Uterus (tissue), 4 donors: ENCODE results near the gene SLCO3A1. TPM values are rescaled to one million over a fixed set of nuclear protein-coding genes. Genes with fewer than 3 reads are reported as not detected.

ENCODE experiments used
- DNase-seq, 2 donors: peaks; one replicate each; pipeline ENCODE4 v3.0.0-alpha.2; 2019 to 2020
- H3K27ac ChIP-seq, 2 donors: fragments of 200-600 bp; sonication (generic); 1 replicate in 1 of 2; 2 replicates in 1 of 2; pipeline ENCODE4 v1.5.1; 2016 to 2018
- H3K27me3 ChIP-seq, 2 donors: fragments of 200-600 bp; sonication (generic); one replicate each; pipeline ENCODE4 v1.5.1; 2018 to 2019; ENCODE audit warnings: control low read depth in 1 of 2
- H3K36me3 ChIP-seq, 2 donors: fragments of 200-600 bp; sonication (generic); one replicate each; pipeline ENCODE4 v1.5.1; 2019; ENCODE audit warnings: control low read depth in 1 of 2
- H3K4me1 ChIP-seq, 2 donors: fragments of 200-600 bp; sonication (generic); one replicate each; pipeline ENCODE4 v1.5.1; 2018 to 2019; ENCODE audit warnings: control low read depth in 1 of 2
- H3K4me3 ChIP-seq, 2 donors: fragments of 200-600 bp; sonication (generic); 1 replicate in 1 of 2; 2 replicates in 1 of 2; pipeline ENCODE4 v1.5.1; 2018 to 2019; ENCODE audit warnings: mild to moderate bottlenecking in 1 of 2
- H3K9me3 ChIP-seq, 2 donors: fragments of 200-600 bp; sonication (generic); one replicate each; pipeline ENCODE4 v1.5.1; 2019; ENCODE audit warnings: control low read depth in 1 of 2
- CTCF ChIP-seq, 4 experiments: fragments of 200-600 bp in 2 of 4; fragments of 450-650 bp in 2 of 4; sonication (generic) in 2 of 4; IDR thresholded peaks; one replicate each; pipeline ENCODE4 v1.5.1; 2016 to 2019; ENCODE audit warnings: antibody characterized with exemption in 4 of 4, mild to moderate bottlenecking in 2 of 4, moderate library complexity in 1 of 4
- POLR2A ChIP-seq, 2 donors: fragments of 450-650 bp; IDR thresholded peaks; one replicate each; pipeline ENCODE4 v1.6.1; 2016; ENCODE audit warnings: antibody characterized with exemption in 2 of 2, mild to moderate bottlenecking in 1 of 2, moderate library complexity in 1 of 2
- intact Hi-C: fragments of 100-400 bp; cut with DNase I; formaldehyde crosslinking; loops from one replicate; pipeline ENCODE4 v1.15.1; 2023; ENCODE audit warnings: low total_unique reads
- total RNA-seq, 4 donors: library from RNA; depleted of rRNA in 3 of 4; stranded (reverse); fragments of >200 nt in 3 of 4; gene quantifications; one replicate each; pipeline versions ENCODE4 v1.1.0 to v1.2.4, GENCODE V29; 2014 to 2023
- donor health status: DM: yes; HTN: yes; CAD: no.

Gene SLCO3A1
- total RNA-seq, 4 donors from 2014 or later = 4.4 to 26.1 (median 9.5) TPM

GRCh38 chr15:91862891-91863504, 9.5 kb downstream of the SLCO3A1 start:
- Histone ChIP-seq H3K4me3 (no peak overlapping the region), H3K27me3 (no peaks in the 10 kb centered on the region), H3K4me1 (peaks cover 5 to 13% of the 10 kb centered on the region in 2 donors), H3K9me3 (no peaks in the 10 kb centered on the region), H3K27ac (no peak overlapping the region), H3K36me3 (no peaks in the 10 kb centered on the region)
- no peak for DNase-seq
- TF ChIP-seq POLR2A (IDR thresholded peaks at IDR 0.05) = no peak
- no peak for TF ChIP-seq CTCF (IDR thresholded peaks at IDR 0.05)
- intact Hi-C loops = no loop called here

- Histone ChIP-seq H3K9me3 (no peaks in the 10 kb centered on the region), H3K36me3 (no peaks in the 10 kb centered on the region), H3K27ac (no peak overlapping the region), H3K4me3 (no peak overlapping the region), H3K27me3 (no peaks in the 10 kb centered on the region), H3K4me1 (peaks cover 5 to 13% of the 10 kb centered on the region in 2 donors)
- intact Hi-C loops = no loop called here
- TF ChIP-seq CTCF (IDR thresholded peaks at IDR 0.05) (no peak), POLR2A (IDR thresholded peaks at IDR 0.05) (no peak)
- DNase-seq = no peak
Observed at GRCh38 chr15:91863621-91864255, 10.2 kb downstream of the SLCO3A1 start.

DNA sequence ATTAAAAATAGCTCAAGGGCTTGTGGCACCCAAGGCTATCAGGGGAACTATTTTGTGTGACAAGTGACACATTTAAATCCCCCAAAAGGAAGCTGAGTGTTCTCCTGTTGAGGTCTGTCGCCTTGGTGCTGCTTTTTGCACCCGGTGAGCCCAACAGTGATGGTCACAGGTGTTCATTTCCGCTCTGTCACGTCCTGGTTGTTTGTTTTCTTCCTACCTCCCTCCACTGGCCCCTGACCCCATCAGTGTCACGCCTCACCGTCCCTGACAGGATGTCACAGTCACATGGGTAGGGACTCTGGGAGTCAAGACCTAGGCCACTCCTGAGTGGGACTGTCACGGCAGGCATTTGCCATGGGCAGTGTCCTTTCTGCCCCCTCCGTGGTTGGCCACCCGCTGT, 11.2 kb downstream of the SLCO3A1 start:
- intact Hi-C loops = no loop called here
- peaks cover 5 to 13% of the 10 kb centered on the region in 2 donors for H3K4me1 ChIP-seq
- no peak overlapping the region for H3K4me3 ChIP-seq
- peak overlapping the region; percentile 76 to 85 for H3K27ac ChIP-seq
- no peak for TF ChIP-seq CTCF (IDR thresholded peaks at IDR 0.05)
- no peaks in the 10 kb centered on the region for H3K36me3 ChIP-seq
- no peaks in the 10 kb centered on the region for H3K27me3 ChIP-seq
- DNase-seq = no peak
- H3K9me3 ChIP-seq = no peaks in the 10 kb centered on the region

DNA sequence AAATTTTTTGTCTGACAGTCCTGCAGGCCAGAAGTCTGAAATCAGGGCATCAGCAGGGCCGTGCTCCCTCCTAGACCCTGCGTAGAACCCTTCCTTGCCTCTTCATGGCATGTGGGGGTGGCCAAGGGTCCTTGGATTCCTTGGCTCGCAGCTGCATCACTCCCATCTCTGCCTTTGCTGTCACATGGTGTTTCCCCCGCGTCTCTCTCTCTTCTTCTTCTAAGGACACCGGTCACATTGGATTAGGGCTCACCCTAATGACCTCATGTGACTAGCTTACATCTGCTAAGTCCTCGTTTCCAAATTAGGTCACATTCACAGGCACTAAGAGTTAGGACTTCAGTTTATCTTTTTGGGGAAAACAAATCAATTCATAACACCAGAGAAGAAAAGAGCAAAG, 12.0 kb downstream of the SLCO3A1 start:
- peaks cover 5 to 13% of the 10 kb centered on the region in 2 donors for H3K4me1 ChIP-seq
- peak overlapping the region; percentile 76 to 85 for H3K27ac ChIP-seq
- intact Hi-C loops = no loop called here
- DNase-seq = no peak
- no peaks in the 10 kb centered on the region for H3K36me3 ChIP-seq
- H3K9me3 ChIP-seq = no peaks in the 10 kb centered on the region
- no peak overlapping the region for H3K4me3 ChIP-seq
- peak in 1 of 4 experiments; percentile 0 for TF ChIP-seq CTCF (IDR thresholded peaks at IDR 0.05)
- no peak for TF ChIP-seq POLR2A (IDR thresholded peaks at IDR 0.05)
- H3K27me3 ChIP-seq = no peaks in the 10 kb centered on the region

DNA sequence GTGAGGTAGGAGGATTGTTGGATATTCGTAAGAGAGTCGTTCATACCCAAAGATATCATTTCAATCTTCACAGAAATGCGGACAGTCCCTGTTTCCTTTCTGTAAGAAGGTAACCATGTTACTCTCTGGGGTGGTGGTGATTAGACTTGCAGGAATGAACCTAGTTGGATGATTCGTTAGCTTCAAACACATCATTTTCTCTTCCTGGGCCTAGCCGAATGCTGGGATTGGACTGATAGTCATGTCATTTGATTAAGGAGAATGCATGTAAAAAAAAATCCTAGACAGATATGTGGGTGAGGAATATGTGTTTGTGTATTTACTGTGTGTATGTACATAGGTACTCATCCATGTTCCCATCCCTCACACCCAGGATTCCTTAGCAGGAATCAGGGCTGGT, 12.4 kb downstream of the SLCO3A1 start:
- peaks cover 5 to 13% of the 10 kb centered on the region in 2 donors for H3K4me1 ChIP-seq

More for the DNA sequence above, 12.4 kb downstream of the SLCO3A1 start:
- no peak for TF ChIP-seq POLR2A (IDR thresholded peaks at IDR 0.05)
- TF ChIP-seq CTCF (IDR thresholded peaks at IDR 0.05) = no peak
- Histone ChIP-seq H3K9me3 (no peaks in the 10 kb centered on the region), H3K27me3 (no peaks in the 10 kb centered on the region), H3K36me3 (no peaks in the 10 kb centered on the region), H3K27ac (peak overlapping the region; percentile 76 to 85), H3K4me3 (no peak overlapping the region)
- DNase-seq = no peak
- intact Hi-C loops = no loop called here
